AG09319 (cell line): ENCODE results near the gene CFAP45.

Experiments
- DNase-seq: peaks from one replicate; pipeline ENCODE4 v3.0.0-alpha.2; 2010; ENCODE audit warnings: low read depth; ENCODE audit errors: extremely low read depth
- TF ChIP-seq, protein P1 (sequence below): IDR thresholded peaks from 2 replicates; pipeline ENCODE4 v1.5.1; 2011; ENCODE audit warnings: low read depth, mild to moderate bottlenecking, inconsistent platforms, low read length, moderate library complexity

The CFAP45 gene

GRCh38 chr1:159943908-159944622 is 44.1 kb upstream of the CFAP45 start:
- DNase-seq: no peak
- TF ChIP-seq, protein P1, sequence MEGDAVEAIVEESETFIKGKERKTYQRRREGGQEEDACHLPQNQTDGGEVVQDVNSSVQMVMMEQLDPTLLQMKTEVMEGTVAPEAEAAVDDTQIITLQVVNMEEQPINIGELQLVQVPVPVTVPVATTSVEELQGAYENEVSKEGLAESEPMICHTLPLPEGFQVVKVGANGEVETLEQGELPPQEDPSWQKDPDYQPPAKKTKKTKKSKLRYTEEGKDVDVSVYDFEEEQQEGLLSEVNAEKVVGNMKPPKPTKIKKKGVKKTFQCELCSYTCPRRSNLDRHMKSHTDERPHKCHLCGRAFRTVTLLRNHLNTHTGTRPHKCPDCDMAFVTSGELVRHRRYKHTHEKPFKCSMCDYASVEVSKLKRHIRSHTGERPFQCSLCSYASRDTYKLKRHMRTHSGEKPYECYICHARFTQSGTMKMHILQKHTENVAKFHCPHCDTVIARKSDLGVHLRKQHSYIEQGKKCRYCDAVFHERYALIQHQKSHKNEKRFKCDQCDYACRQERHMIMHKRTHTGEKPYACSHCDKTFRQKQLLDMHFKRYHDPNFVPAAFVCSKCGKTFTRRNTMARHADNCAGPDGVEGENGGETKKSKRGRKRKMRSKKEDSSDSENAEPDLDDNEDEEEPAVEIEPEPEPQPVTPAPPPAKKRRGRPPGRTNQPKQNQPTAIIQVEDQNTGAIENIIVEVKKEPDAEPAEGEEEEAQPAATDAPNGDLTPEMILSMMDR: no peak

GRCh38 chr1:159943278-159943640 is 43.3 kb upstream of the CFAP45 start:
- TF ChIP-seq, protein P1: no peak
- no peak for DNase-seq

GRCh38 chr1:159942632-159943277 is 42.8 kb upstream of the CFAP45 start:
- TF ChIP-seq, protein P1: no peak
- DNase-seq: no peak

- TF ChIP-seq, protein P1: no peak
These were observed 41.9 kb upstream of the CFAP45 start for GRCh38 chr1:159941591-159942560.

GRCh38 chr1:159941141-159941540 is 41.2 kb upstream of the CFAP45 start:
- TF ChIP-seq, protein P1: no peak
- DNase-seq: no peak

More at GRCh38 chr1:159941591-159942560, 41.9 kb upstream of the CFAP45 start:
- no peak for DNase-seq

GRCh38 chr1:159940006-159940620 is 40.1 kb upstream of the CFAP45 start:
- DNase-seq: no peak
- TF ChIP-seq, protein P1: no peak

DNA sequence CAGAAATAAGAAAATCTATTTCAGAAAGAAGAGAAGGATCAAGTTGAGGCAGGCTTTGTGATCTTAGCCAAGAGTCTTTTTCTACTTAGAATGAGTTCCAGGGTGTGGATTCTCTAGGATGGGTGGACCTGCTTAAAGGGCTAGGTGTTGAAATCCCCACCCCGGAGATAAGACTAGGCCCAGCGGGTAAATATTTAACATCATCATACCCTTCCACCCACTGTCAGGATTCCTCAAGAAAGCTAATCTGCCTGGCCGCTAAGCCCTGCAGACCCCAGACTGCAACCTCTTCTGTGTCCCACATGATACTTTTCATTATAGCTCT is 39.7 kb upstream of the CFAP45 start:
- TF ChIP-seq, protein P1: no peak
- DNase-seq: no peak
